ENCODE data around the gene PRPF4.
"Not testable (repeated sequence)": the region's sequence is repeated elsewhere in the genome, so short reads cannot be mapped to it uniquely, and the experiment has no call there.

PRPF4 gene

DNA sequence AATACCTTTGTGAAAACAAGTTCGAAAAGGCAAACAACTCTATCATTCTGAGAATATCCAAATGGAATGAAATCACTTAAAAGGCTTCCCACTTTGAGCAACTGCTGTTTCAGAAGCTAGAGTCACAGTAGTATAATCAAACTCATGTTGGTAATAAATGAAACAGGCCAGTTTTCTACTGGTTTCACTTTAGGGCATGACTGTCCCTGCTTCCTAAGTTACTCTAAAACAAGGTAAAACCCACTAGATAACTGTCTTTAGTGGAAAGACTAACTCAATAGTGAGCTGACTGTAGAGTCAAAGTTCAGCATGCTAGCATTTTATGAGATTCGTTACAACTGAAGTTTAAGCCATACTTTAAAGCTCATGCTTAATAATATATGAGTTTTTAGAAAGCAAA is 6.1 kb upstream of the PRPF4 start:
- no peak for DNase-seq

DNA sequence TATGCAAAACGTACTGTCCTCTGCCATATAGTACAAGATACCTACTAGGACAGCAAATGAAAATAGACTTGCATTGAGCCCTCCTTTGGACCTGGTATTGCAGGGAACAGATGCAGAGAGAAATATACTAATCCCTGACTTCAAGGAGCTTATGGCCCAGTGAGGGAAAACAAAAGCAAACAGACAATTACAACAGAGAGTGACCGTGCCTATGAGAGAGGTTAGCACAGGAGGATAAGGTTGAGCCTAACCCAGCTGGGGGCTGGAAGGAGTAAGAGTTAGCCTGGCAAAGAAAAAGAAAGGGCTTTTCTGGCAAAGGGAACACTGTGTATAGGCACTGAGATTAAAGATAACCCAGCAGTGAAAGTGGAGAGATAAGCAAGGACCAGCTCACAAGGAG is 5.6 kb upstream of the PRPF4 start:
- DNase-seq = no peak

GRCh38 chr9:113274474-113275156 is 843 bp upstream of the PRPF4 start:
- peak; percentile 34 for DNase-seq

DNA sequence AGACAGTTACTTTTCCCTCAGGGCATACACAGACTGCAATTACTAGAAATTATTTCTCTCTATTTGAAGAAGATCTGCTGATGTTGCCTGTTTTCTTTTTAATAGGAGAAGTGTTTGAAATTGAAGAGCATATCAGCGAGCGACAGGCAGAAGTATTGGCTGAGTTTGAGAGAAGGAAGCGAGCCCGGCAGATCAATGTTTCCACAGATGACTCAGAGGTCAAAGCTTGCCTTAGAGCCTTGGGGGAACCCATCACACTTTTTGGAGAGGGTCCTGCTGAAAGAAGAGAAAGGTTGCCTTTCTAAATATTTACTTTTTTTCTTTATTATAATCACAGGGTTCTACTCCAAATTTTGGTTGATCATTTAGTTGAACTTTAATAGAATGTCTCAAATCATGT is 3.4 kb downstream of the PRPF4 start:
- DNase-seq = no peak

DNA sequence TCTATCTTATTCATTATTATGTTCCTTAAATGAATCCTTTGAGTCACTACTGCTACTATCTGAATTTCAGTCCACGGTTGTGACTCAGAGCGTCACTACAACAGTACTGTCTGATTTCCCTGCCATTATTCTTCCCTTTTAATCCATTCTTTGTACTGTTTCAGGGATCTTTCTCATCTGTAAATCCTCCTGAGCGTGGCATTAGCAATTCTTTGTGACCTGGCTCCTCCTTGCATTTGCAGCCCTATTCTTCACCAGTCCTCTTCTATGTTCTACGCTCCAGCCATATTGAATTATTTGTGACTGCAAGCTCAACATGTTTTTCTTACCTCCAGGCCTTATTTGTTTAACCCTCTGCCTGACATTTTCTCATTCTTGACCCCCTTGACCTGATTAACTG is 5.9 kb downstream of the PRPF4 start:
- no peak for DNase-seq

- no peak for DNase-seq
These were observed 13.6 kb downstream of the PRPF4 start for GRCh38 chr9:113289091-113289490.

DNA sequence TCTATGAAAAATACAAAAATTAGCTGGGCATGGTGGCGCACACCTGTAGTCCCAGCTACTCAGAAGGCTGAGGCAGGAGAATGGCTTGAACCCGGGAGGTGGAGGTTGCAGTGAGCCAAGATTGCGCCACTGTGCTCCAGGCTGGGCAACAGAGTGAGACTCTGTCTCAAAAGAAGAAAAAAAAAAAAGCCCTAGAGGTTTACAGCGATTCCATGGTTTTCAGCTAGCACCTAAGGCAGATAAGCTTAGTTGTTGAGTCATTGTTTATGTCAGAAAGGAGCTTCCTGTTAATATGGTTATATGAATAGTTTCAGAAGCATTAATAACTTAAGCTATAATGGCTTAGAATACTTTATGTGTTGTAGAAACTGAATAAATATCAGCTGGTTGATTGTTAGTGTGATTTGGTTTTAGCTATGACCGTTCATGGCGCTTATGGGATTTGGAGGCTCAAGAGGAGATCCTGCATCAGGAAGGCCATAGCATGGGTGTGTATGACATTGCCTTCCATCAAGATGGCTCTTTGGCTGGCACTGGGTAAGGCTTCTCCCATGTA is 14.7 kb downstream of the PRPF4 start:
- no peak for DNase-seq

DNA sequence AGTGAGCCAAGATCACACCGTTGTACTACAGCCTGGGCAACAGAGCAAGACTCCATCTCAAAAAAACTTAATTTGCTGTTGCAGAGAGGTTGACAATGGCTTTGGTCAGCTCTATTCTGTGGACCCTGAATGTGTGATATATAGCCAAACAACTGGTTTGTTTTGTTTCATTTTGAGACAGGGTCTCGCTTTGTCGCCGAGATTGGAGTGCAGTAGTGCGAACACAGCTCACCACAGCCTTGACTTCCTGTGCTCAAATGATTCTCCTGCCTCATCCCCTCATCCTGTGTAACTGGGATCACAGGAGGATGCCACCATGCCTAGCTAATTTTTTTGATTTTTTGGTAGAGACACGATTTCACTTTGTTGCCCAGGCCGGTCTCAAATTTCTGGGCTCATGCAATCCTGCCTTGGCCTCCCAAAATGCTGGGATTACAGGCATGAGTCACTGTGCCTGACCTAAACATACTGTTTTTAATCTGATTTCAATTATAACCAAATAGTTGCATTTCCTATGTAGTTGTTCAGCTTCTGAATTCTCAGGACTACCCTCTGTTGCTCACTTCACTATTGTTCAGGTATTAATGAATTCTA is 17.9 kb downstream of the PRPF4 start:
- DNase-seq = no peak

DNA sequence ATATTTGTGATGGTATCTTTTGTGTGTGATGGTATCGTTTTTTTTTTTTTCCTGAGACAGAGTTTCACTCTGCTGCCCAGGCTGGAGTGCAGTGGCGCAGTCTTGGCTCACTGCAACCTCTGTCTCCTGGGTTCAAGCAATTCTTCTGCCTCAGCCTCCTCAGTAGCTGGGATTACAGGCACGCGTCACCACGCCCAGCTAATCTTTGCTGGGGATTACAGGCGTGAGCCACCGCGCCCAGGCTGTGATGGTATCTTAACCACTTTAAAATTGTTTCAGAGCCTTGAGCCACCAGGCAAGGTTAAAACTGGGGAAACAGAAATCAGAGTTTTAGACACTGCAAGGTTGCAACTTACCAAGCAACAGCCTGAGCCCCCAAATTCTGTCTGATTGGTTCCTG is 20.8 kb downstream of the PRPF4 start:
- DNase-seq = not testable (repeated sequence)

DNA sequence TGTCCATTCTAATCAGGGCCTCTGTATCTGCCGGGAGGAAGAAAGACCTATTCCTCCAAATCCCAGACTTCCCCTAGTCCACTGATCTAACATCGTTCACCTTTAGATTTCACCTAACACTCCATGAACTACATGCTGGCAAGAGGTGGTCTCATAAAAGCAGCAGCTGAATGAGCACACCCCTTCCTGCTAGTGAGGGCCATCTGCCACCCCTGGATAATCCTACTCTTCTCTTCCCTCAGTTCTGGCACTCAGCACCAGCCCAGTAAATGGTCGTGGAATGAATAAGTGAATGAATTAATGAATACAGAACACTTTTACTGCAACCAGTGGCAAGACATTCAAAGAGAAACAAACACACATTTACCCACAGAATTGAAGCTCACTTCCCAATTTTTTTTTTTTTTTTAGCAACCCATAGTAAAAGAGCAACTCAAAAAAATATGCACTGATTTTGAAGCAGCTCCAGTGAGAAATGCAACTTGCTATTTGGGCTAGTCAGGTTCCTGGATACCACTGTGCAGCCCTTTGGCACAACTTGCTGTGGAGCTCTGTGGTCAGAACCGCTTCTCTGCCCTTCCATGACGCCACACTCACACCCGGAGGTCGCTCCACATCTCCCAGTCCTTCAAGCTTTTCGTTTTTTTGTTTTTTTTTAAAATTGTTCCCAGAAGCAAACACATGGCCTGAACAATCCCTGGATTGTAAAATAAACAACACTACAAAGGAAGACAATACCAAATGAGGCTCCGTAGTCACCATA is 21.5 kb downstream of the PRPF4 start:
- DNase-seq = no peak

DNA sequence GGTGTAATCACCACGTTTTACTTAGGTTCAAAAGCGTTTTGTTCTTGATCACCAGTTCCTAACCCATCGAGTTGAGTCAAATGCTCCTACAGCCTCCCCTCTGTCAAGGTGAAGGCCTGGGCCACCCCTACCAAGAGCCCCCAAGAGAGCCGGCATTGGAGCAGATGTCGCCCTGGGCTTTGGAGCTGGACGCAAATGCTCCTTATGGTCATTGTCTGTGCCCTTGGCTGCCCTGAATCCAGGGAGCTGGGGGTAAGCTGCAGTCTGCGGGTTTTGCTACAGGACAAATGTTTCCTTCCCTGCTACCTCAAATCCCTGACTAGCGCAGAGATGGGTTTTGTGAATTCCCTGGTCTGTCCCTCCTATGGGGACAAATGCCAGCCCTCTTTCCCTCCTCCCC is 22.9 kb downstream of the PRPF4 start:
- no peak for DNase-seq

- peak; percentile 98 for DNase-seq
These were observed 23.7 kb downstream of the PRPF4 start for GRCh38 chr9:113298924-113299770.

- peak; percentile 97 for DNase-seq
These were observed 24.4 kb downstream of the PRPF4 start for GRCh38 chr9:113299800-113300292.

DNA sequence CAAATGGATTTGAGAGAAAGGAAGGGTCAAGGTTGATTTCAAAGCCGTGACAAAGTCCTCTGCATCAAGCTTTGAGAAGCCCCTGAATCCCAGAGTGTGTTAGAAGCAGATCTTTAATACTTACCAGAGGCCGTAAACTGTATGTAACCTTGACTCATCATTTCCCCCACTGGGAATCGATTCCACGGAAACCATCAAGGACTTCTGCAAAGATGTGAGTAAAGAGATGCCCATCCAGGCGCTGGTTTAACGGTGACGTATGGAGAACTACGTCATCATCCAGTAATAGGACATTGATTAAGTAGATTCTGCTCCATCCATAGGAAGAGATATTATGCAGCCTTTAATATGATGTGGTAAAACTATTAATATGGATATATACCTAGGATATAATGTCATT is 26.1 kb downstream of the PRPF4 start:
- DNase-seq = no peak

GRCh38 chr9:113302792-113303418 is 27.4 kb downstream of the PRPF4 start, which contains the start of gene RNF183:
Gene RNF183, minus strand, starts transcription at chr9:113303376. Its CDS starts 5,192 bp downstream, at chr9:113298184.
- DNase-seq = no peak

- no peak for DNase-seq
These were observed 31.1 kb downstream of the PRPF4 start for GRCh38 chr9:113306566-113306965.

GRCh38 chr9:113307396-113307975 is 32.0 kb downstream of the PRPF4 start:
- no peak for DNase-seq

GRCh38 chr9:113309204-113309813 is 33.9 kb downstream of the PRPF4 start:
- peak; percentile 33 for DNase-seq

DNA sequence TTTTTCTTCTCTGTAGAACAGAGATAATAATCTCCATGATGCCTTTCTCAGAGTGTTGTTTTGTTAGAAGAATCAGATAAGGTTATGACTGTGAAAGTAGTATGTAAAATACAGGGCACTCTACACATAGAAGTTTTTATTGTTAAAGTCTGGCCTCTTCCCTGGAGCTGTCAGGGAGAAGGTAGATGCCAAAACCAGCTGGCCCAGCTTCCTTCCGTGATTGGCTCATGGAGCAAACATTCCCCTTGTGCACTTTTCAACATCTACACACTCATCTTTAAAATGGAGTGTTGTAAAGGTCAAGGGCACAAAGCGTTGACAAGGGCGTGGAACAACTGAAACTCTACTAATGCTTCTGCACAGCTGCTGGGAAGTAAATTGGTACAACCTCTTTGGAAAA is 35.1 kb downstream of the PRPF4 start:
- no peak for DNase-seq

- DNase-seq = no peak
These were observed 36.5 kb downstream of the PRPF4 start for GRCh38 chr9:113311961-113312360.

- DNase-seq = no peak
These were observed 37.8 kb downstream of the PRPF4 start for GRCh38 chr9:113313261-113313660.

Data from DMS79 (cell line).